Parathyroid adenoma (tissue), 2 donors: Measurements from ENCODE around the gene NRP2.

Experiments used
- H2AFZ ChIP-seq: fragments of 300-600 bp; sonication (generic); one replicate; pipeline ENCODE4 v1.7.0; 2017; ENCODE audit warnings: antibody characterized with exemption, mild to moderate bottlenecking
- H3K27ac ChIP-seq: fragments of 300-600 bp; sonication (generic); one replicate; pipeline ENCODE4 v1.7.0; 2017
- H3K27me3 ChIP-seq: fragments of 300-600 bp; sonication (generic); one replicate; pipeline ENCODE4 v1.7.0; 2017; ENCODE audit warnings: low read length; ENCODE audit not compliant: control insufficient read depth, insufficient read depth
- H3K36me3 ChIP-seq: fragments of 300-600 bp; sonication (generic); one replicate; pipeline ENCODE4 v1.7.0; 2017; ENCODE audit warnings: low read length; ENCODE audit not compliant: control insufficient read depth, insufficient read depth
- H3K4me1 ChIP-seq: fragments of 300-600 bp; sonication (generic); one replicate; pipeline ENCODE4 v1.7.0; 2017; ENCODE audit warnings: control low read depth
- H3K4me2 ChIP-seq: fragments of 300-600 bp; sonication (generic); one replicate; pipeline ENCODE4 v1.7.0; 2017; ENCODE audit warnings: low read length
- H3K4me3 ChIP-seq: fragments of 300-600 bp; sonication (generic); one replicate; pipeline ENCODE4 v1.7.0; 2017; ENCODE audit warnings: low read depth, low read length
- H3K79me2 ChIP-seq: fragments of 300-600 bp; sonication (generic); one replicate; pipeline ENCODE4 v1.7.0; 2017; ENCODE audit warnings: control low read depth
- H3K9ac ChIP-seq: fragments of 300-600 bp; sonication (generic); one replicate; pipeline ENCODE4 v1.7.0; 2017; ENCODE audit warnings: mild to moderate bottlenecking
- H3K9me3 ChIP-seq: fragments of 300-600 bp; sonication (generic); one replicate; pipeline ENCODE4 v1.7.0; 2017; ENCODE audit warnings: low read length; ENCODE audit not compliant: control insufficient read depth
- TF ChIP-seq, protein P1 (sequence below): fragments of 300-600 bp; sonication (generic); IDR thresholded peaks from one replicate; pipeline ENCODE4 v1.7.0; 2017; ENCODE audit warnings: antibody characterized with exemption, mild to moderate bottlenecking
- donor health status: primary hyperparathyroidism.

The NRP2 gene

DNA sequence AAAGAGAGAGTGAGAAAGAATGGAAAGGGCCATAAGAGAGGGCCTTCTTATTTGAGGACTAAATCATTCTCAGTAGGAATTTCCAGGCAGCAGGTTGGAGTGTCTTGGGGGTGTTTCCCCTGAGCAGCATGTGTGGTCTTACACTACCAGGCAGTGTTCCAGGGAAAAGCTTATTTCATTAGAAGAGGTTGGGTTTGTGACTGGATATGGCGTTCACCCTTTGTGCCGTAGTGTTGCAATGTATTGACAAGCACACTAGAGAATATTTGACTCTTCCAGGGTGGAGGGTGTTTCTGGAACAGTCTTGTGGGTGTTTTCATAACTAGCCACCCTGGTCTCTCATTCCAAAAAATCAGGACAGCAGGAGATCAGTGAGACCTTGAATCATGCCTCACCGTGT, 105.5 kb downstream of the NRP2 start:
- Histone ChIP-seq H3K27me3 (no peaks in the 10 kb centered on the region), H3K27ac (no peak overlapping the region)

DNA sequence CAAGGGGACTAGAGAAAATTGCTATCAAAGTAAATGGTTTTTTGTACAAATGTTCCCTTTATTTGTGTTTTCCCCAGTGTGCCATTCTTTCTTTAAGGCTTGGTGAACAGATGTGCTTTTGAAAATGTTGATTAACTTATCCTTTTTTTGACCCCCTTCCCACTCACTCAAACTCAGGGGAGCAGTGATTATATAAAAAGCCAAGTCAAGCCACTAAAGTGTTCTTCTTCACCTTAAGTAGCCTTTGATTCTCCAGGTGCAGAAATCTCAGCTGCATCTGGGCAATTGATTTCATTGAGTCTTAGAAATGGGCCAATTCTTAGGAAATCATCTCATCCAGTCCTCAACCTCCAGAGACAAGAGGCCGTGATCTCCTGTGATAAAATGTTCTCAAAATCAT, 107.6 kb downstream of the NRP2 start:
- Histone ChIP-seq H2AFZ (no peak overlapping the region), H3K36me3 (no peaks in the 10 kb centered on the region), H3K4me1 (peaks cover 7% of the 10 kb centered on the region), H3K27me3 (no peaks in the 10 kb centered on the region), H3K9me3 (no peaks in the 10 kb centered on the region), H3K79me2 (no peaks in the 10 kb centered on the region), H3K9ac (no peak overlapping the region), H3K4me3 (no peak overlapping the region), H3K27ac (no peak overlapping the region), H3K4me2 (no peak overlapping the region)
- TF ChIP-seq, protein P1, sequence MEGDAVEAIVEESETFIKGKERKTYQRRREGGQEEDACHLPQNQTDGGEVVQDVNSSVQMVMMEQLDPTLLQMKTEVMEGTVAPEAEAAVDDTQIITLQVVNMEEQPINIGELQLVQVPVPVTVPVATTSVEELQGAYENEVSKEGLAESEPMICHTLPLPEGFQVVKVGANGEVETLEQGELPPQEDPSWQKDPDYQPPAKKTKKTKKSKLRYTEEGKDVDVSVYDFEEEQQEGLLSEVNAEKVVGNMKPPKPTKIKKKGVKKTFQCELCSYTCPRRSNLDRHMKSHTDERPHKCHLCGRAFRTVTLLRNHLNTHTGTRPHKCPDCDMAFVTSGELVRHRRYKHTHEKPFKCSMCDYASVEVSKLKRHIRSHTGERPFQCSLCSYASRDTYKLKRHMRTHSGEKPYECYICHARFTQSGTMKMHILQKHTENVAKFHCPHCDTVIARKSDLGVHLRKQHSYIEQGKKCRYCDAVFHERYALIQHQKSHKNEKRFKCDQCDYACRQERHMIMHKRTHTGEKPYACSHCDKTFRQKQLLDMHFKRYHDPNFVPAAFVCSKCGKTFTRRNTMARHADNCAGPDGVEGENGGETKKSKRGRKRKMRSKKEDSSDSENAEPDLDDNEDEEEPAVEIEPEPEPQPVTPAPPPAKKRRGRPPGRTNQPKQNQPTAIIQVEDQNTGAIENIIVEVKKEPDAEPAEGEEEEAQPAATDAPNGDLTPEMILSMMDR: no peak

More for the DNA sequence above, 105.5 kb downstream of the NRP2 start:
- H3K9ac ChIP-seq: no peak overlapping the region
- H3K36me3 ChIP-seq: no peaks in the 10 kb centered on the region
- H3K4me2 ChIP-seq: no peak overlapping the region
- peaks cover 7% of the 10 kb centered on the region for H3K4me1 ChIP-seq
- TF ChIP-seq, protein P1: no peak
- no peaks in the 10 kb centered on the region for H3K9me3 ChIP-seq
- H3K4me3 ChIP-seq: no peak overlapping the region
- no peak overlapping the region for H2AFZ ChIP-seq
- no peaks in the 10 kb centered on the region for H3K79me2 ChIP-seq

DNA sequence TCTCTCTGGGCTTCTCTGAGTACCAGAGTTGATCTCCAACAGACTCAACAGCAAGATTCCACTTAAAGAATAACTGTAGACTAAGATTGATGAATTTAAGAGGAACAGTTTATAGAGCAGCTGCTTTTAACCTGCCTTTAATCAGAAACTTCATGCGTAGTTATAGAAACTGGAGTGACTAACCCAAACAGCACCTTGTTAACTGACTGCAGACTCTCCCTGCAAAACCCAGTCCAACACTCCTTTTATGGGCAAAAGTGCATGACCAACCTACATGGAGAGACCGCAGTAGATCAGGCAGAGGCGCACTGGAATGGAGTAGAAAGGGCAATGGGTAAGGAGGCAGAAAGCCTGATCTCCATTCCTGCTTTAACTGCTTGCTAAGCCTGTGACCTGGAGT, 110.6 kb downstream of the NRP2 start:
- H3K27me3 ChIP-seq: no peaks in the 10 kb centered on the region

DNA sequence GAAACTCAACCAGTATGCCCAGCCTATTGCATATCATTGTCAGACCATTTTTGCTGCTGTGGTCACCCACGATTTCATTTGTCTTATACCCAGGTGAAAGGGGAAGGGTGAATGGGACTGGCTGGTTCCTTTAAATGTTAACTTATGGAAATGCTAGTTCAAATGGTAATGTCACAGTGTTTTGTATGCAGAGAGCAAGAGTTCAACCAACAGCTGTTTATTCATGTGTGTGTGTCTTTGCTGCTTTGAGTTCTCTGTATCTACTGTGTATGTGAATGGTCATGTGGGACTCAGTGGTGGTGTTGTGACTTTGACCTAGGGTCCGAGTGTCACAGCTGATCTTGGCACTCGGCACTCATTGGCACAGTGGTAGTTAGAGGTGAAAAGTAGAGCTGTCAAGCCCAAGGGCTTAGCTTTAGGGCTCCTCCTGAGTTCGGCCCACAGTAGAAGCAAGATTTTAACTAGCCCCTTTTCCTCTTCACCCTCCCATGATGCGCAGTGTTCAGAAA, 114.6 kb downstream of the NRP2 start:
- Histone ChIP-seq H3K27me3 (no peaks in the 10 kb centered on the region), H3K36me3 (no peaks in the 10 kb centered on the region), H3K9ac (no peak overlapping the region), H2AFZ (no peak overlapping the region), H3K4me3 (no peak overlapping the region), H3K4me1 (no peaks in the 10 kb centered on the region), H3K4me2 (no peak overlapping the region), H3K27ac (no peak overlapping the region), H3K79me2 (no peaks in the 10 kb centered on the region), H3K9me3 (no peaks in the 10 kb centered on the region)
- TF ChIP-seq, protein P1: no peak

More for the DNA sequence above, 110.6 kb downstream of the NRP2 start:
- Histone ChIP-seq H3K9me3 (no peaks in the 10 kb centered on the region), H3K4me2 (no peak overlapping the region), H3K4me3 (no peak overlapping the region), H3K36me3 (no peaks in the 10 kb centered on the region), H3K4me1 (no peaks in the 10 kb centered on the region), H3K9ac (no peak overlapping the region), H3K79me2 (no peaks in the 10 kb centered on the region), H2AFZ (no peak overlapping the region), H3K27ac (no peak overlapping the region)
- TF ChIP-seq, protein P1: no peak

DNA sequence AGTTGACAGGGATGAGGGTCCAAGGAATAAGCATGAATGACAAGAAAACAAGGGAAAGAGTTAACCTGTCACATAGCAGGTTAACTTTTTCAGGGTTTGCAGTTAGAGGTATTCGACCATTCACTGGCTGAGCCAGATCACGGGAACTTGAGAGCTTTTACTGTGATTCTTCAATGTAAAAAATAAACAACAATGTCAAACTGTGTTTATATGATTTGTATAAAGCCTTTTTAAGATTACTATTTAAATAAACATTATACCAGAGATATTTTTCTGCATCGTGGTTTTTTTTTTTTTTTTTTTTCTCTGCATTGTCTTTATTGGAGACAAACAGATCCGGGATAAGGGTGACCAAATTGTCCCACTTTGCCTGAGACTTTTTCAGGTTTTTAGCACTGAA, 115.6 kb downstream of the NRP2 start:
- Histone ChIP-seq H3K27ac (no peak overlapping the region), H3K9ac (no peak overlapping the region), H3K36me3 (no peaks in the 10 kb centered on the region), H3K4me3 (no peak overlapping the region), H3K4me2 (no peak overlapping the region), H3K79me2 (no peaks in the 10 kb centered on the region), H3K4me1 (no peaks in the 10 kb centered on the region), H2AFZ (no peak overlapping the region), H3K27me3 (no peaks in the 10 kb centered on the region), H3K9me3 (no peaks in the 10 kb centered on the region)
- TF ChIP-seq, protein P1: no peak
